ENCODE results near the gene IGFN1.
"Not testable (repeated sequence)": the region's sequence is repeated elsewhere in the genome, so short reads cannot be mapped to it uniquely, and the experiment has no call there.

Gene IGFN1

GRCh38 chr1:201251851-201252430, 61.3 kb downstream of the IGFN1 start:
- DNase-seq: no peak

GRCh38 chr1:201252944-201253371, 62.3 kb downstream of the IGFN1 start:
- DNase-seq: no peak

DNA sequence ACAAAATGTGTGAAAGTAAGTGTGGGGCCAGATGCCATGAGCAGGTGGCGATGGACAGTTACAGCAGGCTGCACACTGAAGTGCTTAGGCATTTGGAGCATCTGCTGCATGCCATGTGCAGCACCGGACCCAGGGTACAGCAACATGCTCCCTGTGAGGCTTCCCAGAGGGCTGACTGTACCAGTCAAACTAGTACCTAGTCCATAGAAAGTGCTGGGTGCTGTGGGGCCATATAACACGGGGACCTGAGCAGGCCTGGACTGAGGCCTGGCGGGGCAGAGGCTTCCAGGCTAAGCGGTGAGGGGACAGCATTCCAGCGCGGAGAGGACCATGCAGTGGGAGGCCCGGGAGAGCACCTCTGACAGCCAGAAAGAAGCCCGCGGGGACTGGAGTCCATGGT, 62.8 kb downstream of the IGFN1 start:
- no peak for DNase-seq

GRCh38 chr1:201253906-201254624, 63.4 kb downstream of the IGFN1 start:
- DNase-seq: no peak

DNA sequence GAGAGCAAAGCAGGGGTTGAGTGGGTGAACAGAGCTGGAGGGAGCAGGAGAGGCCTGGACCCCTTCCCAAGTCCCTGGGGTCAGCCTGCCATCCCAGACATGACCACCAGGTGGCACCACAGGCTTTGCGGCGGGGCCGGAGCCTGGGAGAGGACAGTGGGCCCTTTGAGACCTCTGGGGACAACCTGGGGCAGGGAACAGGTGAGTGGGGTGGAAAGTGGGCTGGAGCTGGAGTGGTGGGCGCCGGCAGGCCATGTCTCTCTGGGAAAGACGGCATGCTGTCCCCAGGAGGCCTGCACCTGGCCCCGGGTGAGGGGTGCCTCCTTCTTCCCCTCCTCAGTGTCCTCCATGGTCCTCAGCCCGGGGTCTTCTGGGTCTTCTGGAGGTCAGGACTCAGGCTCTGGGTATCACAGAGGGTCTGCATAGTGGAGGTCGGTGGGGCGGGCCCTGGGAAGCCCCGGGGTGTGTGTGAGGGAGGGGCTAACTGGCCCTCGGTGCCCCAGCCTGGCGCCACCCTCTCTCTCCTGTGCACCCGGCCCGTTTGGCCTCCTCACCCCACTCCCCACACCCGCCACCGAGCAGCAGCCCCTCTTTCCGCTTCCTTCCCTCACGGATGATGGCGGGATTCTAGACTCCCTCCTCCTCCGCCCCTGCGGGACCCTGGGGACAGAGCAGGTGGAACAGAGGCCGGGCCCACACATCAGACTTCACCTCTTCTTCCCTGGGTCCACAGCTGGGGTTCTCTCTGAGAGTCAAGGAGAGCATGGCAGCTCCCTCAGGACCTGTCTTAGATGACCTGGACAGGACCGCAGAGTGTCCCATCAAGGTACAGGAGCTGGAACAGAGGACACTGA, 64.2 kb downstream of the IGFN1 start:
- peak; percentile 25 for DNase-seq

DNA sequence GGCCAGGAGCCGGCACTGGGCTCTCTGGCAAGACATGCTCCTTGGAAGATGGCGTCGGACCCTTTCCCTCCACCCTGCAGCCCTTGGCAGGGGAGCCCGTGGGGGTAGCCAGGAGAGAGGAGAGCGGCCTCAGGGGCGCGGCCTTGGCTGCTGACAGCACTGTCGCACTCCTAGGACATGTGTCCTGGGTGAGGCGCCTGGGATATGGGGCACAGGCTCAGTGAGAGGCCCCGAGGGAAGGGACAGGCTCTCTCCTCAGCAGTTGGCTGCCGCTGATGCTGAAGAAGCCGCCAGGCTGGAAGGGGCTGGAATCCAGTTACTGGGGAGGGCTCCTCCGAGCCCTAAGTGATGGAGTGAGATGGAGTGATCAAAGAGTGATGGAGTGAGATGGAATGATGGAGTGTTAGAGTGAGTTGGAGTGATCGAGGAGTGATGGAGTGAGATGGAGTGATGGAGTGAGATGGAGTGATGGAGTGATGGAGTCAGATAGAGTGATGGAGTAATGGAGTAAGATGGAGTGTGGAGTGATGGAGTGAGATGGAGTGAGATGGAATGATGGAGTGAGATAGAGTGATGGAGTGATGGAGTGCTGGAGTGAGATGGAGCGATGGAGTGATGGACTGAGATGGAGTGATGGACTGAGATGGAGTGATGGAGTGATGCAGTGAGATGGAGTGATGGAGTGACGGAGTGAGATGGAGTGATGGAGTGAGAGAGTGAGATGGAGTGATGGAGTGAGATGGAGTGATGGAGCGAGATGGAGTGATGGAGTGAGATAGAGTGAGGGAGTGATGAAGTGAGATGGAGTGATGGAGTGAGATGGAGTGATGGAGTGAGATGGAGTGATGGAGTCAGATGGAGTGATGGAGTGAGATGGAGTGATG, 65.1 kb downstream of the IGFN1 start:
- no peak for DNase-seq

- not testable (repeated sequence) for DNase-seq
Measured at GRCh38 chr1:201258132-201258531, 67.5 kb downstream of the IGFN1 start.

DNA sequence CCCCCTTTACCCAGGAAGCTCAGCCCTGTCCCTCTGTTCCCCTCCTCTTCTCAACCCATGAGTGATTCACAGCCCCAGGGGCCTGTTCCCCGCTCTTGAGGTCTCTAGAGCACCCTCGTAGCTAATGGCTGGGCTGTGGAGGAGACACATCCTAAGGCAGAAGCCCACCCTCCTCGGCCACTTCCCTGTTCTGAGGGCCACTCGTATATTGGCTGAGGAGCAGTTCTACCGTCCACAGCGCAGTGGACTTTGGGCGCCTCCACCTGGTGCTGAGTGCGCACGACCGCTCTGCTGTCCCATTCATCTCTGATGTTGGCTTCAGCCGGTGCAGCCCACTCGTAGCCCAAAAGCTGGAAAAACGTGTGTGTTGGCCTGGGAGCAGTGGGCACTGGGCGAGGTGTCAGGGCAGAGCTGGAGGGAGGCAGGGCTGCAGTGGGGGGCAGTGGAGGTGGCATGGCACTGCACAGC, 68.2 kb downstream of the IGFN1 start:
- no peak for DNase-seq

- DNase-seq: no peak
Measured at GRCh38 chr1:201259476-201260235, 69.0 kb downstream of the IGFN1 start.

DNA sequence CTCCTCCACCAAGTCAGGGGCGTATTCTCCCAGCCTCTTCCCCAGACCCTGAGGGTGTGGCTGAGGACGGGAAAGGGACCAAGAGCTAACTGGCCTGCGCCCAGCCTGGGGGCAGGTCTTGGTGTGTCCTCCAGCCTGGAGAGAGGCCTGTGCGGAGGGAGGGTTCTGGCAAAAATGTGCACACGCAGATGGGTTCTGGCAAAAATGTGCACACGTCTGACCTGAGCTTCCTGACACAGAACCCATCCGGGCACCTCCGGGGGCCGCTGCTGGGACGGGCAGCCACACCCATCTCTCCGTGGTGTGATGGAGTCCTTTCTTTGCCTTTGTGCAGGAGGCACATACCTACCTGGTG, 69.6 kb downstream of the IGFN1 start:
- DNase-seq: no peak

GRCh38 chr1:201260648-201261311, 70.2 kb downstream of the IGFN1 start:
- DNase-seq: no peak

- no peak for DNase-seq
Measured at GRCh38 chr1:201261771-201262547, 71.3 kb downstream of the IGFN1 start.

DNA sequence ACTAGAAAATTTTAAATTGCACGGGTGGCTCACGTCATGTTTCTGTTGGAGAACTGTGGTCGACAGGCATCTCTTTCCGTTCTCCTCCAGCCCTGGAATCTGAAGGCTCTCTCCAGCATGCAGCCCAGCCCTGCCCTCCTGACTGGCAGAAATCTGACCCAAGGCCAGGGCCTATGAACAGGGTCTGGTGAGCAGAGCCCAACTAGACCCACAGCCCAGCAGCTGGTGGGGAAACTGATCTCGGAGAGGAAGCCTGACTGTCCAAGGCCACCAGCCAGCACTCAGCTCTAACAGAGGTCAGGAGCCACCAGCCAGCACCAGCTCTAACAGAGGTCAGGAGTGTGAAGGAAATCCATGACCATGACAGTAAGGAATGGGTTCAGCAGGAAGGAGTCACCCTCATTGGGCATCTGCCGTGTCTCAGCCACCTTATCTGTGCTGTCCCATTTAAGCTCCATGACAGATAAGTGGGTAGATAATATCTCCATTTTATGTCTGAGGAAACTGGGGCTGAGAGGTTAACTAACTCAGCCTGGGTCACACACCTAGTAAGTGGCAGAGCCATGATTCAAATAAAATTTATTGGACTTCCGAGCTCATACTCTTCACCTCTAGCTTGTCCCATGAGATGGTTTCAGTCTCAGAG, 72.5 kb downstream of the IGFN1 start:
- DNase-seq: no peak

GRCh38 chr1:201264072-201264471, 73.4 kb downstream of the IGFN1 start:
- DNase-seq: no peak

- DNase-seq: no peak
Measured at GRCh38 chr1:201264554-201264953, 73.9 kb downstream of the IGFN1 start.

- DNase-seq: no peak
Measured at GRCh38 chr1:201265756-201266155, 75.1 kb downstream of the IGFN1 start.

GRCh38 chr1:201266276-201266675, 75.7 kb downstream of the IGFN1 start:
- DNase-seq: no peak

GRCh38 chr1:201266774-201267173, 76.2 kb downstream of the IGFN1 start:
- DNase-seq: no peak

- no peak for DNase-seq
Measured at GRCh38 chr1:201267481-201268229, 77.0 kb downstream of the IGFN1 start.

Measured in T1000 (cell line).